HCT116 (cell line): ENCODE measurements around the gene ALDH16A1. TPM values are rescaled to one million over a fixed set of nuclear protein-coding genes. Genes with fewer than 3 reads are reported as not detected.

Experiments used
- ATAC-seq: fragments of 200-7000 bp; cut with Tn5 transposase; 2 replicates; pipeline ENCODE4 v1.9.1; 2020; ENCODE audit warnings: mild to moderate bottlenecking, moderate library complexity
- BruUV-seq: library from RNA; stranded (reverse); fragments of 400-500 nt; replicated peaks from 2 replicates; lab custom pipeline; 2021; lab: Mats Ljungman, UMichigan
- CTCF ChIA-PET: fragments of 300-600 bp; sonication (Branson Sonifier 250); formaldehyde crosslinking; loops from one replicate; lab custom pipeline; 2021; ENCODE audit warnings: antibody characterized with exemption; lab: Charles Lee
- POLR2A ChIA-PET: fragments of 300-600, 350-600 bp; sonication (Branson Sonifier 250); formaldehyde crosslinking; loops from one replicate; lab custom pipeline; 2021; ENCODE audit warnings: antibody characterized with exemption; lab: Charles Lee
- RAD21 ChIA-PET, 2 experiments: fragments of 300-600 bp; sonication (Branson Sonifier 250); formaldehyde crosslinking; loops; one replicate each; lab custom pipeline; 2023; ENCODE audit warnings: low total read pairs in 2 of 2; ENCODE audit not compliant: uncharacterized antibody in 2 of 2, unreplicated experiment in 2 of 2, low non-redundant PET in 1 of 2; lab: Charles Lee
- DNase-seq: peaks from one replicate; pipeline ENCODE4 v3.0.0-alpha.2; 2010; ENCODE audit warnings: low read depth, low spot score
- H2AFZ ChIP-seq: fragments of 200-600 bp; shearing (Covaris generic), sonication (generic); 2 replicates; pipeline ENCODE4 v1.6.1; 2017; ENCODE audit warnings: low read depth, mixed run types, mixed read lengths, antibody characterized with exemption, low read length; ENCODE audit not compliant: poor library complexity, severe bottlenecking
- H3K27ac ChIP-seq: 2 replicates; pipeline ENCODE4 v1.5.1; 2012; ENCODE audit warnings: low read depth, low read length
- H3K27me3 ChIP-seq: fragments of 200-600 bp; sonication (generic); 2 replicates; pipeline ENCODE4 v1.6.1; 2016; ENCODE audit warnings: mixed run types, low read length, mixed read lengths; ENCODE audit not compliant: insufficient read depth
- H3K36me3 ChIP-seq, 2 experiments: fragments of 200-500 bp in 1 of 2; fragments of 200-600 bp in 1 of 2; sonication (Bioruptor generic) in 1 of 2; sonication (generic) in 1 of 2; 2 replicates each; pipeline versions ENCODE4 v1.5.1 to v1.6.1; 2014 to 2016; ENCODE audit warnings: low read length in 2 of 2, inconsistent platforms in 1 of 2, mixed read lengths in 1 of 2, mixed run types in 1 of 2; ENCODE audit not compliant: insufficient read depth in 2 of 2, control insufficient read depth in 1 of 2
- H3K4me1 ChIP-seq, 2 experiments: fragments of 200-600 bp in 1 of 2; sonication (generic) in 1 of 2; 2 replicates each; pipeline versions ENCODE4 v1.5.1 to v1.6.1; 2012 to 2017; ENCODE audit warnings: low read length in 2 of 2, inconsistent platforms in 1 of 2, mild to moderate bottlenecking in 1 of 2, mixed read lengths in 1 of 2, mixed run types in 1 of 2, moderate library complexity in 1 of 2; ENCODE audit not compliant: insufficient read depth in 2 of 2, control insufficient read depth in 1 of 2
- H3K4me2 ChIP-seq: fragments of 200-600 bp; sonication (generic); 2 replicates; pipeline ENCODE4 v1.6.1; 2017; ENCODE audit warnings: mixed run types, low read length, mixed read lengths
- H3K4me3 ChIP-seq, 2 experiments: fragments of 200-600 bp in 1 of 2; sonication (generic) in 1 of 2; replicated peaks in 1 of 2; 2 replicates each; pipeline ENCODE4 v1.5.1; 2011 to 2016; ENCODE audit warnings: low read length in 2 of 2, control low read depth in 1 of 2, low read depth in 1 of 2, mild to moderate bottlenecking in 1 of 2, mixed read lengths in 1 of 2, mixed run types in 1 of 2
- H3K79me2 ChIP-seq: fragments of 200-600 bp; sonication (generic); 2 replicates; pipeline ENCODE4 v1.6.1; 2017; ENCODE audit warnings: mild to moderate bottlenecking, mixed run types, low read length, moderate library complexity, mixed read lengths; ENCODE audit not compliant: insufficient read depth
- H3K9ac ChIP-seq: fragments of 200-600 bp; sonication (generic); 2 replicates; pipeline ENCODE4 v1.6.1; 2016; ENCODE audit warnings: low read length, mixed read lengths
- H3K9me2 ChIP-seq: fragments of 200-600 bp; sonication (generic), shearing (Covaris generic); 2 replicates; pipeline ENCODE4 v1.6.1; 2017; ENCODE audit warnings: mixed run types, mild to moderate bottlenecking, moderate library complexity; ENCODE audit not compliant: insufficient read depth
- H3K9me3 ChIP-seq, 2 experiments: fragments of 200-500 bp in 1 of 2; fragments of 200-600 bp in 1 of 2; sonication (Bioruptor generic) in 1 of 2; sonication (generic) in 1 of 2; 2 replicates each; pipeline ENCODE4 v1.6.1; 2014 to 2017; ENCODE audit warnings: low read length in 2 of 2, mixed read lengths in 2 of 2, inconsistent platforms in 1 of 2, low read depth in 1 of 2, mild to moderate bottlenecking in 1 of 2, mixed run types in 1 of 2, moderate library complexity in 1 of 2; ENCODE audit not compliant: control insufficient read depth in 1 of 2, insufficient read depth in 1 of 2
- H4K20me1 ChIP-seq: fragments of 200-600 bp; sonication (generic), shearing (Covaris generic); 2 replicates; pipeline ENCODE4 v1.6.1; 2017; ENCODE audit warnings: mixed run types, mild to moderate bottlenecking, moderate library complexity; ENCODE audit not compliant: insufficient read depth
- ATF3 ChIP-seq: IDR thresholded peaks from 2 replicates; pipeline ENCODE4 v1.6.1; 2012
- CBX3 ChIP-seq: IDR thresholded peaks from 2 replicates; pipeline ENCODE4 v1.6.1; 2012; ENCODE audit warnings: low read depth
- CEBPB ChIP-seq: IDR thresholded peaks from 2 replicates; pipeline ENCODE4 v1.6.1; 2012; ENCODE audit warnings: low read depth
- ELF1 ChIP-seq: IDR thresholded peaks from 2 replicates; pipeline ENCODE4 v1.6.1; 2012; ENCODE audit warnings: low read depth, borderline replicate concordance
- EZH2 ChIP-seq: fragments of 200-600 bp; sonication (generic); IDR thresholded peaks from 2 replicates; pipeline ENCODE4 v1.6.1; 2017; ENCODE audit warnings: antibody characterized with exemption, mixed run types
- EZH2phosphoT487 ChIP-seq: fragments of 200-600 bp; IDR thresholded peaks from 2 replicates; pipeline ENCODE4 v1.6.1; 2018; ENCODE audit warnings: antibody characterized with exemption, borderline replicate concordance
- FOSL1 ChIP-seq: IDR thresholded peaks from 2 replicates; pipeline ENCODE4 v1.6.1; 2012; ENCODE audit warnings: low read depth
- JUND ChIP-seq: IDR thresholded peaks from 2 replicates; pipeline ENCODE4 v1.6.1; 2012
- MAX ChIP-seq: IDR thresholded peaks from 2 replicates; pipeline ENCODE4 v1.6.1; 2012
- POLR2A ChIP-seq: IDR thresholded peaks from 2 replicates; pipeline ENCODE4 v1.7.0; 2011; ENCODE audit warnings: borderline replicate concordance; ENCODE audit not compliant: insufficient read depth, insufficient read length; ENCODE audit errors: extremely low read depth
- POLR2AphosphoS5 ChIP-seq: IDR thresholded peaks from 2 replicates; pipeline ENCODE4 v1.6.1; 2011; ENCODE audit warnings: mild to moderate bottlenecking, low read depth, low read length, moderate library complexity
- RAD21 ChIP-seq: IDR thresholded peaks from 2 replicates; pipeline ENCODE4 v1.6.1; 2012; ENCODE audit warnings: low read depth, mild to moderate bottlenecking
- REST ChIP-seq: IDR thresholded peaks from 2 replicates; pipeline ENCODE4 v1.6.1; 2012; ENCODE audit warnings: low read depth
- SP1 ChIP-seq: IDR thresholded peaks from 2 replicates; pipeline ENCODE4 v1.6.1; 2012; ENCODE audit warnings: low read depth
- SRF ChIP-seq: IDR thresholded peaks from 2 replicates; pipeline ENCODE4 v1.6.1; 2012; ENCODE audit warnings: low read depth
- TCF7L2 ChIP-seq: IDR thresholded peaks from 2 replicates; pipeline ENCODE4 v1.7.0; 2011; ENCODE audit warnings: borderline replicate concordance, inconsistent platforms; ENCODE audit not compliant: insufficient read depth, insufficient read length; ENCODE audit errors: extremely low read depth
- YY1 ChIP-seq: IDR thresholded peaks from 2 replicates; pipeline ENCODE4 v1.6.1; 2011; ENCODE audit warnings: low read length, low read depth, moderate library complexity, mild to moderate bottlenecking; ENCODE audit not compliant: insufficient replicate concordance; ENCODE audit errors: extremely low read depth
- ZBTB33 ChIP-seq: IDR thresholded peaks from 2 replicates; pipeline ENCODE4 v1.6.1; 2011; ENCODE audit warnings: mild to moderate bottlenecking, low read length, moderate library complexity; ENCODE audit not compliant: insufficient replicate concordance; ENCODE audit errors: extremely low read depth
- ZFX ChIP-seq: fragments of 450-650 bp; IDR thresholded peaks from 2 replicates; pipeline ENCODE4 v1.6.1; 2017
- ZNF274 ChIP-seq: fragments of 200-500 bp; sonication (Bioruptor generic); IDR thresholded peaks from 2 replicates; pipeline ENCODE4 v1.6.1; 2014; ENCODE audit warnings: mild to moderate bottlenecking, low read depth, low read length, inconsistent platforms
- intact Hi-C: fragments of 100-400 bp; cut with micrococcal nuclease; formaldehyde crosslinking; loops from 2 replicates; pipeline ENCODE4 v1.10.0; 2022
- total RNA-seq: library from RNA; stranded (reverse); gene quantifications from one replicate; pipeline ENCODE4 v1.2.1, GENCODE V29; 2021; ENCODE audit not compliant: unreplicated experiment

Gene ALDH16A1
- total RNA-seq, 1 experiment from 2014 or later: 22.8 TPM

GRCh38 chr19:49486710-49487276 is 33.8 kb downstream of the ALDH16A1 start:
- Histone ChIP-seq H3K79me2 (peaks cover 43% of the 10 kb centered on the region), H3K9me3 (no peaks in the 10 kb centered on the region), H2AFZ (no peak overlapping the region), H4K20me1 (peaks cover 19% of the 10 kb centered on the region; the same call in 1 of the 2 replicates), H3K9me2 (no peaks in the 10 kb centered on the region), H3K4me3 (peak overlapping the region; percentile 38 to 40), H3K27ac (peak overlapping the region; percentile 47), H3K36me3 (peaks cover 21 to 43% of the 10 kb centered on the region in 2 experiments), H3K4me1 (peaks cover 7 to 33% of the 10 kb centered on the region in 2 experiments; a peak in 3 of 4 replicates), H3K4me2 (peak overlapping the region; percentile 85), H3K27me3 (no peaks in the 10 kb centered on the region), H3K9ac (peak overlapping the region; percentile 48)
- TF ChIP-seq ZFX: no peak
- no peak for TF ChIP-seq ZNF274
- no peak for TF ChIP-seq ELF1
- TF ChIP-seq POLR2AphosphoS5: no peak
- TF ChIP-seq RAD21: no peak
- no peak for TF ChIP-seq CBX3
- no peak for TF ChIP-seq ZBTB33
- TF ChIP-seq POLR2A: no peak
- no peak for TF ChIP-seq CEBPB
- TF ChIP-seq ATF3: no peak
- no peak for TF ChIP-seq FOSL1
- no peak for TF ChIP-seq MAX
- TF ChIP-seq SP1: no peak
- TF ChIP-seq SRF: no peak
- no peak for TF ChIP-seq EZH2
- TF ChIP-seq REST: no peak
- TF ChIP-seq JUND: no peak
- no peak for TF ChIP-seq TCF7L2
- no peak for TF ChIP-seq YY1
- no peak for TF ChIP-seq EZH2phosphoT487
- intact Hi-C loops: no loop called here
- ChIA-PET RAD21 (no interaction called here), POLR2A (no interaction called here), CTCF (no interaction called here)
- DNase-seq (no peak), ATAC-seq (no peak)
- TSS peak; percentile 76 for BruUV-seq
